GM18508 (cell line): Measurements from ENCODE around the gene XYLT2.
"Not testable (repeated sequence)": the region's sequence is repeated elsewhere in the genome, so short reads cannot be mapped to it uniquely, and the experiment has no call there.

Source experiments
- ATAC-seq: cut with Tn5 transposase; IDR thresholded peaks from one replicate; pipeline ENCODE4 v1.9.1; 2021; ENCODE audit warnings: moderate number of reproducible peaks; ENCODE audit not compliant: insufficient read depth, unreplicated experiment

Gene XYLT2

DNA sequence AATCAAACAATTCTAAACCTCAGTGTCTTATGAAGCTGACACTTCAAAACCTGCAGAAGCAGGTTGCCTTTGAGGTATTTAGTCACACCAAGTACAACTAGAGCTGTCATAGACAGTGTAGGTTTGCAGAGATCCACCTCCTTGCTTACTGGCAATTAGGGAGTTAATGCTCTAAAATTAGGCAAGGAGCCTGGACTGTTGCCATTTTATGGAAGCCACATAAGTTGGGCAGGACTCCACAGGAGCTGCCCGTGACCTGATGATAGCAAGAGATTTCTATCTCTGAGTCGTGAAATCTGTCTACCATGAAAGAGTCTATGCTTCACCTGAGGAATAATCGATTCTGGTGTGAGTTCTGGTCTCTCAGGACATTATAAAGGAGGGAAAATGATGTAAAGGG lies 36.0 kb downstream of the XYLT2 start:
- no peak for ATAC-seq

DNA sequence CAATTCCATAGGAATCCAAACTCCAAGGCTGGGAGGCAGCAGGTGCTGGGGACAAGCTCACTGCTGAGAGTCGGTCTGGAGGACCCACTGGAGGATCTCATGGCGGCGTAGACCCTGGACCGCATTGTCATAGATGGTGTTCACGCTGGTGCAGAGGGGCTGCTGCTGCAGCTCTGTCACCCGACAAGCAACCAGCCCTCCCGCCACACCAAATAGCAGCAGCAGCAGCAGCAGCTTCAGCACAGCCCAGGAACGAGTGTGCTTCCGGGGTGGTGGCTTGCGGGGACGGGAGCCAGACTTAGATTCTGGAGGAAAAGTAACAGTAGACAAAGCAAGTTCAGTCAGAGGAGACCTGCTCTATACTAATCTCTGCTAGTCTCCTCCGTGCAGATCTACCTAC lies 37.0 kb downstream of the XYLT2 start:
- no peak for ATAC-seq

DNA sequence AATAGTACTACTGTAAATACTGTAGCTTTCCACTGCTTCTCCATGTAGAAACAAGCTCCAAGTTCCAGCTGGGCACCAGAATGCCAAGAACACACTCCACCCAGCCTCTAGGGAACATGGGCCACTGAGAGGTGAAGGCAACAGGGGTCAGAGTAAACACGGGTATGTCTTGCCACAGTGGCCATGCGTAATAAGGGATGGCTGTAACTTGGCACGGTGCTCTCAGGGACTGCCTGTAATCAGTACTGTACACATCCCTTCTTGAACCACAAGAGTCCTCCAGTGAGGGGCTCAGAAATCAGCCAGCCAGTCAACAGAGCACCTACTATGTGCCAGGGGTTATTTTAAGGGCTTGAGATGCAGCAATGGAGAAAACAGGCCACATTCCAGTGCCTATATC lies 40.6 kb downstream of the XYLT2 start:
- no peak for ATAC-seq

DNA sequence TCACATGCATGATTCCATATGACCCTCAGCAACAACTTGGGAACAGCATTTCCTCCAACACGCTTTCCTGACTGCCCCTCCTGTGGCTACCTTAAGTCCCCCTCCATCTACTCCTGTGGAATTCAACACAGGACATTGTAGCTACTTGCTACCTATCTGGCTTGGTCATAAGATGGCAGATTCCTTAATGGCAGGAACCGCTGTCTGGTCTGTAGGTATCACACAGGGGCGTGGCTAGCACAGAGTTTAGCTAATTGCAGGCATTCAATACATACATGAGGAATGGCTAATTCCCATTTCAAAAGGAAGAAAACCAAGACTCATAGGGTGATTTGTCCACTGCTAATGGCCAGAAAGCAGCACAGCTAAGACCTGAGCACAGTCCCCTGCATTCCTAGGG lies 42.8 kb downstream of the XYLT2 start:
- ATAC-seq, result no peak

DNA sequence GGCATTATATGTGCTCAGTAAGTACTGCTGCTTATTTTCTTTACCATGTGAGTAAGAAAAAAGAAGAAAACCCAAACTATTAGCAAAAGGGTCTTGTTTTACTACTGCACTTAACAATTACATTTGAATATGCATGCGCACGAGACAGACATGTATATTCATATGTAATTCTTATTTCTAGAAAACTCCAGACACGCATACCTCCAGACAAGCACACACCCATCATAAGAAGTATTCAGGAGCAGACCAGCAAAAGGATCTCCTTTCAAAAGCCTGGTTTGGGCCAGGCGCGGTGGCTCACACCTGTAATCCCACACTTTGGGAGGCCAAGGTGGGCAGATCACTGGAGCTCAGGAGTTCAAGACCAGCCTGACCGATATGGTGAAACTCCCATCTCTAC lies 43.6 kb downstream of the XYLT2 start:
- ATAC-seq, result no peak

DNA sequence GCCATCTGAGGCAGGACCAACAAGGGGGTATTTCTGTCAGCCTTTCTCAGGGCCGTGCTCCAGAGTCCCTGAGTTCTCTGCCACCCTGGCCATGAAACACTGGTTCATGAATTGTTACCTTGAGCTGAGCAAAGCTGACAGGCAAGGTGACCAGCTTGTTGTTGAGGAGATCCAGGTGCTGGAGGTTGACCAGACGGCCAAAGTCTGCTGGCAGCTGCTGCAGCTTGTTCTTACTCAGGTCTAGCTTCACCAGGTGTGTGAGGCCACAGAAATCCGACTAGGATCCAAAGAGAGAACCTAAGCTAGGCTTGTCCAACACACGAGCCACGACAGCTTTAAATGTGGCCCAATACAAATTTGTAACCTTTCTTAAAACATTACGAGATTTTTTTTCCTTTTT lies 46.7 kb downstream of the XYLT2 start:
- ATAC-seq, result no peak

DNA sequence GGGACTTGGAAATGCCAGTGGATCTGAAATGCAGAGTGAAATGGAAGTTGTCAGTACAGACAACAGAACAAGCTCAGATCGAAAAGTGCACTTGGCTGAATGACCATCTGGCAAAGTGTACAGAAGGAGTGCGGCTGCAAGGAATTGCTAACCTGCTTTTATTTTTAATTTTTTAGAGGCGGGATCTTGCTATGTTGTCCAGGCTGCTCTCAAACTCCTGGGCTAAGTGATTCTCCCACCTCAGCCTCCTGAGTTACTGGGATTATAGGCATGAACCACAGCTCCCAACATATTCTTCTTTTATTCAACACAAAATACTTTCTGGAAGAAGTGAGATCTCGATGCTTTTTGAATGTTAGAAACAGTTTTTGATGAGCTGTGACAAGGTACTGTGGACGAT lies 47.8 kb downstream of the XYLT2 start:
- ATAC-seq, result no peak

DNA sequence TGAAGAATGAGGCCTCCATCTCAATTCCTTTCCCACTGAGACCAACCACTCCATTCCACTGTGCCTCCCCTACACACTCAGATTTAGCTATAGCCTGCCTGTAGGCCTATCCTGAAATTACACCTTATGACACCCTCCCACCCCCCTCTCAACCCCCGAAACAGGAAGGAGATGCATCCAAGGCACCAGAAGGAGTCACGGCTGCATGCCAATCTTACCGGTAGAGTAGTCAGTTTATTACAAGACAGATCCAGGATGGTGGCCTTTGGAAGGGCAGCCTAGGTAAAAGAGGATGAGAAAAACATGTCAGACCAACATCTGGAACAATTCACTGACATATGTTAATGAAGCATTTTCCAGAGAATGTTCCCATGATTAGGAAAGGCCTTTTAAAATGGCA lies 48.8 kb downstream of the XYLT2 start:
- ATAC-seq, result no peak

DNA sequence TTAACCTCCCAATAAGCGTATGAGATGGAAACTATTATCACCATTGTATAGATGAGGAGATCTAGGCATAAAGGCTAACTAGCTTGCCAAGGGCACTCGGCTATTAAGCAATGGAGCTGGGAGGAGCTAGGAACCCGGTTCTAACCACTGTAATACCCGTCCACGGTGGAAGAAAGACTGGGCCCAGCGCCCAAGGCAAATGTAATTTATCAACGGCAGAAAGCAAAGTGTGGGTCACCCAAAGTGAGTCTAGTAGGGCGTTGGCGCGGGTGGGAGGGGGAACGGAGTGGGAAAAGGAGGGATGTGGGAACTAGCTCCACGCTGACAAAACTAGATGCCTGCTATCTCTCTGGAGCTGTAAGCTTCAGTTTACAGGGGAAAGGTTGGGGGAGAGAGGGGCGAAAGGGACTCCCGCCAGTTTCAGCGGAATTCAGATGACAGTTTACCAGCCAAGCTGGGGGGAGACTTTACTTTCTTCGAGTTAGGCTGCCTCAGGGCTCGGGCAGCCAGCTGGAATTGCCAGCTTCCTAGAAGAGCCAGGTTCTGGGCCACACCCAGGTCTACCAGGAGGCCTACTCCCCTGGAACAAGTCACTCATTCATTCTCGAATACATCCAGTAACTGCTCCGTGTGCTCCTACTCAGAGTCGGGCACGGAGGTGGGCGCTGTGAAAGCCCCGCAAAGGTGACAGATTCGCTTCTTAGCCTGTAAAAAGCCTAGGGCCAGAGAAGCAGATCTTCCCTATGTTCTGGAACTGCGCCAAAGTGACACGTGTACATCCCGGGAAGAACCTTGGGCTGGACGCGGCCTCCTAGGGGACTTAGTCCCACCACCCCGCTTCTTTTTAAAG lies 50.6 kb downstream of the XYLT2 start:
- ATAC-seq, result no peak

DNA sequence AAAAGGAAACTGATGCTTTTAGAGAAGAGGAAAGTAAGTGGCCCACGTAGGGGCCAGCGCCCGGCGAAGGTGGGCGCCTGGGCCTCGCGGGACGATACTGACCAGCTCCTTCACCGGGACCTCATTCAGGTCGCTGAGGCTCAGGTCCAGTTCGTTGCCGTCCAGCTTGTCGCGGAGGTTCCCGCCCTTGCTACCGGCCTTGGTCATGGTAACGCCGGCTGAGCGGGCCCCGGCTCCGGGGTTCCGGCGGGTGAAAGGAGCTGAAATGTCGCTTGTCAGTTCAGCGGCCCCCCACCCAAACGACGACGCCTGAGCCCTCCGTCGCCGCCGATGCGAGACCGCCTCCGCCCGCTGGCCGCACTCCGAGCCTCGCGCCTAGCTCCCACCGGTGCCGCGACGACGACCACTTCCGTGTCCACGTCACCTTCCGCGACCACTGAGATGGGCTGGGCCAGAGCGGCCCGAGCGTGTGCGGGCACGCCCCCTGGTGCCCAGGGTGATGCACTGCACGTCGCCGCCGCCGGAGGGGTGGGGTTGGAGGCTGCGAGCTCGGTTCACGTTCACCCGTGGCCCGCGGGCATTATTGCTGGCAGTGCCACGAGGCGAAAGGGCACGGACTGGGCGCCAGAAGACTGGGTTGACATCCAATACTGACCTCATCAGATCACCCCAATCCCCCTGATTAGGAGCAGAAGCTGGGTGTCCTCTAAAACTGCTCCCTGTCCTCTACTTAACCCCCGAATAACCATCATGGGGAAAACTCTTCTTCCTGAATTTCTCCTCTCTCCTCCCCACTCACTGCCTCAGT lies 51.4 kb downstream of the XYLT2 start, which contains the start of gene LRRC59:
Gene LRRC59 (minus strand): TSS at position 413 of the 808 bp plus-strand sequence. CDS start 206 bp downstream, at position 207.
- peak; percentile 53 for ATAC-seq

DNA sequence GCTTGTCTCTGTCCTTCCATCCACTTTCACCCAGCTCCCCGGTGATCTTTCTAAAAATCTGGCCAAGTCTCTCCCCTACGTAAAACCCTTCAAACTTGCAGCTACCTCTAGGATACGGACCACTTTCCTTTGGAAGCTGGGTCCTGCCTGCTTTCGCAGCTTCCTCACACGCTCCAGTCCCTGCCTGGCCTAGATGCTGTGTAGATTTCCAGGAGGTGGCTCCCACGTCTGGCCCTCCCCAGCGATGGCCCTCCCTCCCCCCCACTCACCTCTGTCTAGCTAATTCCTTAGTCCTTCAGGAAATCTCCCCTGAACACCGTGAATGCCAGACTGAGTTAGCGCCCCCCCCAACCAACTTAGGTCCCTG lies 52.0 kb downstream of the XYLT2 start:
- ATAC-seq, result no peak

DNA sequence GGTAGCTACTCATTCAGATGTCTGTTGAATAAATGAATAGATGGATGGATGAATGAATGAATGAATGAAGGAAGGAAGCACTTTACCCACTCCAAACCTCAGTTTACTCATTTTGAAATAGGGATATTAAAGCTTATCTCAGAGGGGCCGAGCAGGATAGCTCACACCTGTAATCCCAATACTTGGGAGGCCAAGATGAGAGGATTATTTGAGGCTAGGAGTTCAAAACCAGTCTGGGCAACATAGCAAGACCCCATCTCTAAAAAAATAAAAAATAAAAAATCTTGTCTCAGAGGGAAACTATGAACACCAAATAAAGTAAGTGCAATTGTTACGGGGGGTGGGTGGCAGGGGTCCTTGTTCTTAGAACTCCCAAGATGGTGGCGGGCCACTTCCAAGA lies 52.7 kb downstream of the XYLT2 start:
- ATAC-seq, result not testable (repeated sequence)

DNA sequence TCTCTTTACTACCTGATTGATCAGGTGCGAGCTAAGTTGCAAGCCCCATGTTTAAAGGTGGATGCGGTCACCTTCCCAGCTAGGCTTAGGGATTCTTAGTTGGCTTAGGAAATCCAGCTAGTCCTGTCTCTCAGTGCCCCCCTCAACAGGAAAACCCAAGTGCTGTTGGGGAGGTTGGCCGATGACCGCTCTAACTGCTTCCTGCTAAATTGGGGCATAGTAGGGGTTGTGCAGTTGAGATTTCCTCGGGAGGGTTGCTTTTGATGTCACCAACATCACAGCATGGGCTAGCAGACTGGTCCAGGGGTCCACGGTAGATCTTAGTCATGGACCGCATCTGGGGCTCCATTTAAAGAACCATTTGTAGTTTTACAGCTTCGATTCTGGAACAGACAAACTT lies 53.7 kb downstream of the XYLT2 start:
- ATAC-seq, result not testable (repeated sequence)

DNA sequence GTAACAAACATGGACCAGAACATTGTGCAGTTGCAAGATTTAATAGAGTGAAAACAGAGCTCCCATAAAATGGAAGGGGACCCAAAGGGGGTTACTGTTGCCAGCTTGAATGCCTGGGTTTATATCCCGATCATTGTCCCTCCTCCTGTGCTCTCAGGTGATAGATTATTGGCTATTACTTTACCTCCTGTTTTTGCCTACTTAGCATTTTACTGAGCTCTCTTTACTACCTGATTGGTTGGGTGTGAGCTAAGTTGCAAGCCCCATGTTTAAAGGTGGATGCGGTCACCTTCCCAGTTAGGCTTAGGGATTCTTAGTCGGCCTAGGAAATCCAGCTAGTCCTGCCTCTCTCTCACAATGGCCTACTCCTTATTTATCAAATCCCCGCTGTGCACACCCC lies 59.4 kb downstream of the XYLT2 start:
- not testable (repeated sequence) for ATAC-seq

DNA sequence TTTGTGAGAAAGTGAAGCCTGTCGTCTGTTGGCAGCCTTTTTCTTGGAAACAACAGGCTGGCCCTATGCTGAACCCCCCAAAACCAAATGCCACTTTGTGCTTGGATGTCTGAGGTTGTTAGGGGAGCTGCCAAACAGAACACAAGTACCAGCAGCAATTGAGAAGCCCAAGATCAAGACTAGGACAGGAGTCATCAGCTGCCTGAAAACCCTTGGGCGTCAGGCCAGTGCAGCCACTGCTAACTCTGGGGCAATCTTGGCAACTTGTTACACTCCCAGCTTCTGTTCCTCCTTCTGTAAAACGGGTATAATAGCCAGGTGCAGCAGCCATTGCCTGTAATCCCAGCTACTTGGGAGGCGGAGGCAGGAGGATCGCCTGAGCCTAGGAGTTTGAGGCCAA lies 60.7 kb downstream of the XYLT2 start:
- no peak for ATAC-seq

DNA sequence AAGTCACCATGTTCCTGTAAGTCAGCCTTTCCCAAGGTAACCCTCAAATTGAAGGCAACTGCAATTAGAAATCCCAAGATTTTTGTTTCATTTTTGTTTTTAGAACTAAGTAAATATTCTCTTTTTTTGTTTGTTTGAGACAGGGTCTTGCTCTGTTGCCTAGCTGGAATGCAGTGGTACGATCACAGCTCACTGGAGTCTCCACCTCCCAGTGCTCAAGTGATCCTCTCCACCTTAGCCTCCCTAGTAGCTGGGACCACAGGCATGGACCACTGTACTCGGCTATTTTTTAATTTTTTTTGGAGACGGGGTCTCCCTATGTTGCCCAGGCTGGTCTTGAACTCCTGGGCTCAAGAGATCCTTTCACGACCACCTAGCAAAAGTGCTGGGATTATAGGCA lies 62.0 kb downstream of the XYLT2 start:
- no peak for ATAC-seq
